Activated CD8-positive, alpha-beta memory T cell treated with anti-CD3 and anti-CD28 coated beads for 36 hours (primary cell): ENCODE data around the gene CARD14. TPM values are rescaled to one million over a fixed set of nuclear protein-coding genes. Genes with fewer than 3 reads are reported as not detected.

Experiments used
- CTCF ChIA-PET: fragments of 350-600 bp; sonication (Branson Sonifier 250); formaldehyde crosslinking; loops from one replicate; lab custom pipeline; 2021; ENCODE audit warnings: antibody characterized with exemption; lab: Charles Lee
- POLR2A ChIA-PET: fragments of 350-600 bp; sonication (Branson Sonifier 250); formaldehyde crosslinking; loops from one replicate; lab custom pipeline; 2021; ENCODE audit warnings: antibody characterized with exemption; lab: Charles Lee
- total RNA-seq, 2 experiments: library from RNA; stranded (reverse); gene quantifications; one replicate each; pipeline ENCODE4 v1.2.3, GENCODE V29; 2021

Gene CARD14
- total RNA-seq, 2 experiments from 2014 or later, result not detected

GRCh38 chr17:80201446-80201845 lies 31.6 kb downstream of the CARD14 start:
- POLR2A ChIA-PET, result no interaction called here
- CTCF ChIA-PET, result no interaction called here

GRCh38 chr17:80202197-80202596 lies 32.4 kb downstream of the CARD14 start:
- ChIA-PET CTCF (interaction anchor here (1.0 kb wide), 1 partner anchor 50 kb away, joined by 4 read pairs; no protein-coding TSS in a partner anchor), POLR2A (no interaction called here)

GRCh38 chr17:80203471-80203963 lies 33.7 kb downstream of the CARD14 start:
- POLR2A ChIA-PET, result no interaction called here
- CTCF ChIA-PET, result interaction anchor here (0.6 kb wide), 1 partner anchor 50 kb away, joined by 3 read pairs; no protein-coding TSS in a partner anchor

- CTCF ChIA-PET, result interaction anchor here (0.5 to 4.4 kb wide), 3 partner anchors 9 to 69 kb away, joined by 3 to 16 read pairs (median 4); no protein-coding TSS in a partner anchor
- POLR2A ChIA-PET, result no interaction called here
Observed at GRCh38 chr17:80204626-80205468, 35.0 kb downstream of the CARD14 start.

- POLR2A ChIA-PET, result interaction anchor here (0.6 kb wide), 1 partner anchor 47 kb away, joined by 3 read pairs; no protein-coding TSS in a partner anchor
- CTCF ChIA-PET, result interaction anchor here (0.6 to 4.4 kb wide), 3 partner anchors 10 to 33 kb away, joined by 3 to 16 read pairs (median 6); no protein-coding TSS in a partner anchor
Observed at GRCh38 chr17:80205811-80206210, 36.0 kb downstream of the CARD14 start.

GRCh38 chr17:80208050-80208449 lies 38.2 kb downstream of the CARD14 start:
- ChIA-PET CTCF (interaction anchor here (4.4 kb wide), 1 partner anchor 12 kb away, joined by 16 read pairs; no protein-coding TSS in a partner anchor), POLR2A (no interaction called here)

- ChIA-PET CTCF (no interaction called here), POLR2A (interaction anchor here (0.6 kb wide), 1 partner anchor 11 kb away, joined by 5 read pairs; no protein-coding TSS in a partner anchor)
Observed at GRCh38 chr17:80209765-80210164, 39.9 kb downstream of the CARD14 start.

GRCh38 chr17:80210348-80211108 lies 40.7 kb downstream of the CARD14 start:
- ChIA-PET POLR2A (interaction anchor here (0.5 kb wide), 1 partner anchor 65 kb away, joined by 4 read pairs; no protein-coding TSS in a partner anchor), CTCF (interaction anchor here (1.2 kb wide), 1 partner anchor 41 kb away, joined by 7 read pairs; no protein-coding TSS in a partner anchor)

GRCh38 chr17:80212109-80212508 lies 42.3 kb downstream of the CARD14 start:
- CTCF ChIA-PET, result interaction anchor here (1.4 kb wide), 1 partner anchor 18 kb away, joined by 3 read pairs; no protein-coding TSS in a partner anchor
- POLR2A ChIA-PET, result no interaction called here

GRCh38 chr17:80212511-80212910 lies 42.7 kb downstream of the CARD14 start:
- CTCF ChIA-PET, result interaction anchor here (0.7 to 1.4 kb wide), 2 partner anchors 17 to 111 kb away, joined by 3 read pairs; no protein-coding TSS in a partner anchor
- POLR2A ChIA-PET, result no interaction called here

- POLR2A ChIA-PET, result no interaction called here
- CTCF ChIA-PET, result interaction anchor here (0.7 to 1.4 kb wide), 2 partner anchors 17 to 110 kb away, joined by 3 read pairs; no protein-coding TSS in a partner anchor
Observed at GRCh38 chr17:80212962-80213642, 43.3 kb downstream of the CARD14 start.

GRCh38 chr17:80213643-80213975 lies 43.8 kb downstream of the CARD14 start:
- CTCF ChIA-PET, result no interaction called here
- POLR2A ChIA-PET, result no interaction called here

GRCh38 chr17:80214012-80214877 lies 44.4 kb downstream of the CARD14 start:
- POLR2A ChIA-PET, result no interaction called here
- CTCF ChIA-PET, result no interaction called here

GRCh38 chr17:80214878-80215210 lies 45.0 kb downstream of the CARD14 start:
- ChIA-PET POLR2A (no interaction called here), CTCF (interaction anchor here (1.7 kb wide), 1 partner anchor 19 kb away, joined by 3 read pairs; no protein-coding TSS in a partner anchor)

- POLR2A ChIA-PET, result interaction anchor here (0.5 kb wide), 1 partner anchor 48 kb away, joined by 4 read pairs; no protein-coding TSS in a partner anchor
- CTCF ChIA-PET, result interaction anchor here (1.7 kb wide), 1 partner anchor 21 kb away, joined by 3 read pairs; no protein-coding TSS in a partner anchor
Observed at GRCh38 chr17:80216473-80217456, 46.9 kb downstream of the CARD14 start.

GRCh38 chr17:80217703-80218362 lies 48.0 kb downstream of the CARD14 start:
- CTCF ChIA-PET, result interaction anchor here (0.5 to 1.6 kb wide), 2 partner anchors 46 to 1471 kb away, joined by 4 to 5 read pairs; no protein-coding TSS in a partner anchor
- POLR2A ChIA-PET, result interaction anchor here (0.5 to 2.0 kb wide), 2 partner anchors 47 to 48 kb away, joined by 4 to 9 read pairs; no protein-coding TSS in a partner anchor
